ENCODE results near the gene MFAP2. TPM values are rescaled to one million over a fixed set of nuclear protein-coding genes. Genes with fewer than 3 reads are reported as not detected.

MFAP2 gene
- total RNA-seq, 1 experiment from 2014 or later: 27.2 TPM

- Histone ChIP-seq H3K9me3 (ENCODE audit: low read depth, low read length, poor library complexity, severe bottlenecking) (no peaks in the 10 kb centered on the region), H3K4me3 (ENCODE audit: low read depth, low read length, poor library complexity, severe bottlenecking) (no peak overlapping the region), H3K36me3 (ENCODE audit: insufficient read depth, low read length, poor library complexity, severe bottlenecking) (peaks cover 6% of the 10 kb centered on the region), H3K27ac (ENCODE audit: low read depth, low read length, poor library complexity, severe bottlenecking) (no peak overlapping the region), H3K27me3 (replicated peaks; ENCODE audit: insufficient read depth, low read depth, low read length, poor library complexity) (no peaks in the 10 kb centered on the region), H3K4me1 (ENCODE audit: insufficient read depth, low read length, poor library complexity, severe bottlenecking) (peaks cover 3% of the 10 kb centered on the region)
- intact Hi-C loops (cut with micrococcal nuclease; ENCODE audit: unreplicated experiment): no loop called here
- BruUV-seq (replicated peaks): no TSS peak
- no peak for DNase-seq (ENCODE audit: low spot score)
- POLR2A ChIA-PET (ENCODE audit: low non-redundant PET): no interaction called here
- TF ChIP-seq CTCF (conservative IDR thresholded peaks at IDR 0.05; ENCODE audit: low read depth, low read length) (no peak), EZH2 (IDR thresholded peaks at IDR 0.05; ENCODE audit: borderline replicate concordance, low read depth, low read length, poor library complexity, severe bottlenecking) (no peak)
- CTCF ChIA-PET: interaction anchor here (0.6 kb wide), 1 partner anchor 797 kb away, joined by 3 read pairs; the partner anchor contains the start of gene ACTL8
Measured at GRCh38 chr1:16957731-16958130, 22.7 kb downstream of the MFAP2 start.

- intact Hi-C loops (cut with micrococcal nuclease; ENCODE audit: unreplicated experiment): no loop called here
- ChIA-PET CTCF (no interaction called here), POLR2A (ENCODE audit: low non-redundant PET) (no interaction called here)
- no TSS peak for BruUV-seq (replicated peaks)
- no peak for DNase-seq (ENCODE audit: low spot score)
- no peaks in the 10 kb centered on the region for H3K9me3 ChIP-seq (ENCODE audit: low read depth, low read length, poor library complexity, severe bottlenecking)
- no peak overlapping the region for H3K27ac ChIP-seq (ENCODE audit: low read depth, low read length, poor library complexity, severe bottlenecking)
- TF ChIP-seq CTCF (conservative IDR thresholded peaks at IDR 0.05; ENCODE audit: low read depth, low read length) (no peak), EZH2 (IDR thresholded peaks at IDR 0.05; ENCODE audit: borderline replicate concordance, low read depth, low read length, poor library complexity, severe bottlenecking) (no peak)
- H3K4me1 ChIP-seq (ENCODE audit: insufficient read depth, low read length, poor library complexity, severe bottlenecking): peaks cover 3% of the 10 kb centered on the region
- H3K27me3 ChIP-seq (replicated peaks; ENCODE audit: insufficient read depth, low read depth, low read length, poor library complexity): no peaks in the 10 kb centered on the region
- peaks cover 6% of the 10 kb centered on the region for H3K36me3 ChIP-seq (ENCODE audit: insufficient read depth, low read length, poor library complexity, severe bottlenecking)
- no peak overlapping the region for H3K4me3 ChIP-seq (ENCODE audit: low read depth, low read length, poor library complexity, severe bottlenecking)
Measured at GRCh38 chr1:16956775-16957174, 23.6 kb downstream of the MFAP2 start.

- no peaks in the 10 kb centered on the region for H3K9me3 ChIP-seq (ENCODE audit: low read depth, low read length, poor library complexity, severe bottlenecking)
- BruUV-seq (replicated peaks): no TSS peak
- no peaks in the 10 kb centered on the region for H3K27me3 ChIP-seq (replicated peaks; ENCODE audit: insufficient read depth, low read depth, low read length, poor library complexity)
- no peaks in the 10 kb centered on the region for H3K4me1 ChIP-seq (ENCODE audit: insufficient read depth, low read length, poor library complexity, severe bottlenecking)
- peaks cover 6% of the 10 kb centered on the region for H3K36me3 ChIP-seq (ENCODE audit: insufficient read depth, low read length, poor library complexity, severe bottlenecking)
- intact Hi-C loops (cut with micrococcal nuclease; ENCODE audit: unreplicated experiment): no loop called here
- DNase-seq (ENCODE audit: low spot score): no peak
- POLR2A ChIA-PET (ENCODE audit: low non-redundant PET): no interaction called here
- H3K27ac ChIP-seq (ENCODE audit: low read depth, low read length, poor library complexity, severe bottlenecking): no peak overlapping the region
- no peak overlapping the region for H3K4me3 ChIP-seq (ENCODE audit: low read depth, low read length, poor library complexity, severe bottlenecking)
- CTCF ChIA-PET: no interaction called here
- TF ChIP-seq EZH2 (IDR thresholded peaks at IDR 0.05; ENCODE audit: borderline replicate concordance, low read depth, low read length, poor library complexity, severe bottlenecking): no peak
- TF ChIP-seq CTCF (conservative IDR thresholded peaks at IDR 0.05; ENCODE audit: low read depth, low read length): no peak
Measured at GRCh38 chr1:16955186-16955585, 25.2 kb downstream of the MFAP2 start.

Measured in A673 (cell line).